Loucy (cell line): ENCODE results near the gene KIF1B.

ENCODE experiments used
- H2AFZ ChIP-seq: fragments of 200-600 bp; sonication (generic); 2 replicates; pipeline ENCODE4 v1.6.0; 2016; ENCODE audit warnings: antibody characterized with exemption, mild to moderate bottlenecking, low read length, moderate library complexity
- H3F3A ChIP-seq: fragments of 200-600 bp; 2 replicates; pipeline ENCODE4 v1.6.0; 2016; ENCODE audit warnings: antibody characterized with exemption, low read depth, mild to moderate bottlenecking
- H3K27me3 ChIP-seq: fragments of 200-600 bp; sonication (generic); 2 replicates; pipeline ENCODE4 v1.6.1; 2014; ENCODE audit warnings: low read length, mild to moderate bottlenecking; ENCODE audit not compliant: insufficient read depth, poor library complexity, severe bottlenecking
- H3K36me3 ChIP-seq: fragments of 200-600 bp; sonication (generic); 2 replicates; pipeline ENCODE4 v1.6.1; 2016; ENCODE audit warnings: low read length; ENCODE audit not compliant: insufficient read depth
- H3K4me1 ChIP-seq: fragments of 200-600 bp; sonication (generic); 2 replicates; pipeline ENCODE4 v1.5.1; 2014; ENCODE audit warnings: low read length, mild to moderate bottlenecking; ENCODE audit not compliant: insufficient read depth, poor library complexity, severe bottlenecking
- H3K4me2 ChIP-seq: fragments of 200-600 bp; sonication (generic); 2 replicates; pipeline ENCODE4 v1.6.0; 2014; ENCODE audit warnings: antibody characterized with exemption, low read length, low read depth, mild to moderate bottlenecking; ENCODE audit not compliant: poor library complexity, severe bottlenecking
- H3K4me3 ChIP-seq: fragments of 200-600 bp; sonication (generic); 2 replicates; pipeline ENCODE4 v1.5.1; 2014; ENCODE audit warnings: low read length, mild to moderate bottlenecking, mixed read lengths; ENCODE audit not compliant: poor library complexity, severe bottlenecking
- H3K79me2 ChIP-seq: fragments of 200-600 bp; sonication (generic); 2 replicates; pipeline ENCODE4 v1.6.1; 2014; ENCODE audit warnings: low read length; ENCODE audit not compliant: insufficient read depth
- H3K9ac ChIP-seq: fragments of 200-600 bp; sonication (generic); 2 replicates; pipeline ENCODE4 v1.6.0; 2014; ENCODE audit warnings: mild to moderate bottlenecking, low read depth, low read length, moderate library complexity; ENCODE audit not compliant: poor library complexity, severe bottlenecking
- H3K9me2 ChIP-seq: fragments of 200-600 bp; sonication (generic); replicated peaks from 2 replicates; pipeline ENCODE4 v1.6.1; 2016; ENCODE audit warnings: low read depth, low read length, mixed read lengths
- H3K9me3 ChIP-seq: fragments of 200-600 bp; sonication (generic); 2 replicates; pipeline ENCODE4 v1.6.1; 2014; ENCODE audit warnings: mild to moderate bottlenecking, antibody characterized with exemption, low read length, low read depth; ENCODE audit not compliant: insufficient read depth
- H4K20me1 ChIP-seq: fragments of 200-600 bp; sonication (generic); 2 replicates; pipeline ENCODE4 v1.6.0; 2014; ENCODE audit warnings: antibody characterized with exemption, low read length, mild to moderate bottlenecking; ENCODE audit not compliant: insufficient read depth, poor library complexity, severe bottlenecking
- CTCF ChIP-seq: fragments of 200-600 bp; sonication (generic); conservative IDR thresholded peaks from 2 replicates; pipeline ENCODE4 v1.5.1; 2014; ENCODE audit warnings: mild to moderate bottlenecking, antibody characterized with exemption, low read length
- EZH2phosphoT487 ChIP-seq: fragments of 200-600 bp; IDR thresholded peaks from 2 replicates; pipeline ENCODE4 v1.6.1; 2018; ENCODE audit warnings: antibody characterized with exemption, mild to moderate bottlenecking, moderate library complexity, borderline replicate concordance

KIF1B gene

GRCh38 chr1:10228528-10228927, 18.2 kb downstream of the KIF1B start:
- Histone ChIP-seq H3K4me3 (no peak overlapping the region), H3K9ac (no peak overlapping the region), H3K36me3 (no peaks in the 10 kb centered on the region), H4K20me1 (peaks cover 4% of the 10 kb centered on the region), H3F3A (peaks cover 3% of the 10 kb centered on the region; the same call in 1 of the 2 replicates), H3K4me1 (no peaks in the 10 kb centered on the region), H3K27me3 (no peaks in the 10 kb centered on the region), H3K9me3 (no peaks in the 10 kb centered on the region), H3K79me2 (peaks cover 45% of the 10 kb centered on the region; the same call in 1 of the 2 replicates), H2AFZ (no peak overlapping the region), H3K9me2 (no peaks in the 10 kb centered on the region), H3K4me2 (no peak overlapping the region)
- no peak for TF ChIP-seq EZH2phosphoT487

- H3K4me1 ChIP-seq, result no peaks in the 10 kb centered on the region
- H3K27me3 ChIP-seq, result no peaks in the 10 kb centered on the region
- no peak overlapping the region for H3K9ac ChIP-seq
- no peaks in the 10 kb centered on the region for H3K9me3 ChIP-seq
- no peak overlapping the region for H3K4me2 ChIP-seq
- H3K79me2 ChIP-seq, result peaks cover 38% of the 10 kb centered on the region; the same call in 1 of the 2 replicates
- H3K36me3 ChIP-seq, result no peaks in the 10 kb centered on the region
- H4K20me1 ChIP-seq, result peaks cover 4% of the 10 kb centered on the region
- H3K4me3 ChIP-seq, result no peak overlapping the region
- no peak overlapping the region for H2AFZ ChIP-seq
- no peaks in the 10 kb centered on the region for H3K9me2 ChIP-seq
- peaks cover 3% of the 10 kb centered on the region; the same call in 1 of the 2 replicates for H3F3A ChIP-seq
- TF ChIP-seq EZH2phosphoT487, result no peak
- TF ChIP-seq CTCF, result no peak
Observed at GRCh38 chr1:10229903-10230302, 19.5 kb downstream of the KIF1B start.

GRCh38 chr1:10232163-10232562, 21.8 kb downstream of the KIF1B start:
- H3K9me3 ChIP-seq, result no peaks in the 10 kb centered on the region
- peaks cover 3% of the 10 kb centered on the region; the same call in 1 of the 2 replicates for H3F3A ChIP-seq
- no peak overlapping the region for H3K4me2 ChIP-seq
- no peaks in the 10 kb centered on the region for H3K4me1 ChIP-seq
- no peaks in the 10 kb centered on the region for H3K9me2 ChIP-seq
- no peaks in the 10 kb centered on the region for H3K27me3 ChIP-seq
- peaks cover 4% of the 10 kb centered on the region for H4K20me1 ChIP-seq
- H3K4me3 ChIP-seq, result no peak overlapping the region
- H3K79me2 ChIP-seq, result peaks cover 28% of the 10 kb centered on the region; the same call in 1 of the 2 replicates
- H2AFZ ChIP-seq, result no peak overlapping the region
- H3K36me3 ChIP-seq, result 0 out of 2 replicates have a peak, but pooled peaks cover 4% of the 10 kb centered on the region
- no peak overlapping the region for H3K9ac ChIP-seq
- TF ChIP-seq CTCF (no peak), EZH2phosphoT487 (no peak)
